Measurements from ENCODE around the gene TTLL9.

- TF ChIP-seq GLIS3 (CRISPR knock-in tag; IDR thresholded peaks at IDR 0.05), result no peak
- TF ChIP-seq CREB5 (CRISPR knock-in tag; IDR thresholded peaks at IDR 0.05; ENCODE audit: low read depth), result no peak
- TF ChIP-seq ZFP3 (CRISPR knock-in tag; IDR thresholded peaks at IDR 0.05), result no peak
- no peak for TF ChIP-seq ESRRG (CRISPR knock-in tag; IDR thresholded peaks at IDR 0.05)
- no peak for TF ChIP-seq TOX (CRISPR knock-in tag; IDR thresholded peaks at IDR 0.05; ENCODE audit: borderline replicate concordance)
- TF ChIP-seq BACH2 (CRISPR knock-in tag; IDR thresholded peaks at IDR 0.05; ENCODE audit: borderline replicate concordance), result no peak
- no peak for TF ChIP-seq ARNTL (CRISPR knock-in tag; IDR thresholded peaks at IDR 0.05; ENCODE audit: borderline replicate concordance, low read depth)
- TF ChIP-seq ZNF8 (CRISPR knock-in tag; IDR thresholded peaks at IDR 0.05), result no peak
Measured at GRCh38 chr20:31989030-31989645, 118.7 kb downstream of the TTLL9 start.
